ENCODE results near the gene SLC5A2. TPM values are rescaled to one million over a fixed set of nuclear protein-coding genes. Genes with fewer than 3 reads are reported as not detected.
A peak's percentile ranks its signal among the peaks of the same experiment; 100 is the strongest.

SLC5A2 gene
- total RNA-seq, 2 experiments from 2014 or later, result 0.13 TPM; not detected in 1

GRCh38 chr16:31471241-31471874, 11.6 kb upstream of the SLC5A2 start:
- H3K27me3 Mint-ChIP-seq (ENCODE audit: low read depth), result peaks cover 31% of the 10 kb centered on the region
- POLR2A ChIA-PET, result interaction anchor here (1.0 to 1.2 kb wide), 2 partner anchors 11 to 291 kb away, joined by 3 read pairs; partner anchors contain the start of gene FUS
- H3K27ac Mint-ChIP-seq, result no peak overlapping the region
- no peak overlapping the region for H3K4me3 Mint-ChIP-seq
- peaks cover 30% of the 10 kb centered on the region for H3K4me1 Mint-ChIP-seq (ENCODE audit: low read depth)
- peaks cover 11% of the 10 kb centered on the region for H3K36me3 Mint-ChIP-seq (ENCODE audit: low read depth)
- H3K9me3 Mint-ChIP-seq (ENCODE audit: insufficient read depth), result no peaks in the 10 kb centered on the region
- CTCF ChIA-PET, result interaction anchor here (1.2 kb wide), 1 partner anchor 11 kb away, joined by 9 read pairs; no protein-coding TSS in a partner anchor
- no peak for DNase-seq
- ATAC-seq, result no peak

GRCh38 chr16:31471875-31472708, 10.8 kb upstream of the SLC5A2 start, which contains the start of gene TGFB1I1:
Gene TGFB1I1 (plus strand): TSS chr16:31472152. CDS start chr16:31472189, 37 bp downstream.
- H3K27ac Mint-ChIP-seq, result no peak within 1 kb of the TSS
- peaks cover 30% of the 10 kb centered on the region for H3K4me1 Mint-ChIP-seq (ENCODE audit: low read depth)
- peaks cover 7% of the 10 kb centered on the region for H3K36me3 Mint-ChIP-seq (ENCODE audit: low read depth)

GRCh38 chr16:31472709-31473203, 10.2 kb upstream of the SLC5A2 start:
- DNase-seq (peak; percentile 46), ATAC-seq (peak; percentile 19)
- Mint-ChIP-seq H3K9me3 (ENCODE audit: insufficient read depth) (no peaks in the 10 kb centered on the region), H3K4me3 (peak overlapping the region; percentile 58), H3K27me3 (ENCODE audit: low read depth) (peaks cover 35% of the 10 kb centered on the region), H3K4me1 (ENCODE audit: low read depth) (peaks cover 30% of the 10 kb centered on the region), H3K27ac (no peak overlapping the region), H3K36me3 (ENCODE audit: low read depth) (peaks cover 3% of the 10 kb centered on the region)
- ChIA-PET POLR2A (no interaction called here), CTCF (no interaction called here)

More at GRCh38 chr16:31471875-31472708, 10.8 kb upstream of the SLC5A2 start, which contains the start of gene TGFB1I1:
- H3K9me3 Mint-ChIP-seq (ENCODE audit: insufficient read depth), result no peaks in the 10 kb centered on the region
- H3K27me3 Mint-ChIP-seq (ENCODE audit: low read depth), result peaks cover 35% of the 10 kb centered on the region
- DNase-seq (no peak), ATAC-seq (no peak)
- ChIA-PET CTCF (interaction anchor here (1.2 kb wide), 1 partner anchor 11 kb away, joined by 9 read pairs; no protein-coding TSS in a partner anchor), POLR2A (interaction anchor here (1.0 kb wide), 1 partner anchor 292 kb away, joined by 3 read pairs; the partner anchor contains the start of gene FUS)
- peak within 1 kb of the TSS; percentile 58 for H3K4me3 Mint-ChIP-seq

DNA sequence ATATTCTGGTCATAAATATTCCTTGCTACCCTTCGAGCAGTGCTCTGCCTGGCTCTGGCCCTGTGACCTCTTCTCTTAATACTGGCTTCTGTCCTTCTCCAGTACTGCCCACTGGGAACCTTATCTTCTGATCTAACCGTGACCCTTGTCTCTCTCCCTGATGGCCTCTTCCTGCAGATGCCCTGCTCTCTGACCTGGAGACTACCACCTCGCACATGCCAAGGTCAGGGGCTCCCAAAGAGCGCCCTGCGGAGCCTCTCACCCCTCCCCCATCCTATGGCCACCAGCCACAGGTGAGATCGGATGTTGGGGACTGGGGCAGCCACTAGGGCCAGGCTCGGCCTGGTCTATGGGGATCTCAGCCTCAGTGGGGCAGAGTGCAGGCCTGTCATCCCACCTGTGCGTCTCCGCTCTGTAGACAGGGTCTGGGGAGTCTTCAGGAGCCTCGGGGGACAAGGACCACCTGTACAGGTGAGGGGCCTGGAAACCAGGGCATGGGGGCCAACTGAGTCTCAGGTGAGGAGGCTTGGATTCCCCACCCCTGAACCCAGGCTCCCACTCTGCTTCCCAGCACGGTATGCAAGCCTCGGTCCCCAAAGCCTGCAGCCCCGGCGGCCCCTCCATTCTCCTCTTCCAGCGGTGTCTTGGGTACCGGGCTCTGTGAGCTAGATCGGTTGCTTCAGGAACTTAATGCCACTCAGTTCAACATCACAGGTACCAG, 9.5 kb upstream of the SLC5A2 start:
- Mint-ChIP-seq H3K4me3 (no peak overlapping the region), H3K9me3 (ENCODE audit: insufficient read depth) (no peaks in the 10 kb centered on the region), H3K27ac (no peak overlapping the region), H3K27me3 (ENCODE audit: low read depth) (peaks cover 35% of the 10 kb centered on the region), H3K36me3 (ENCODE audit: low read depth) (peaks cover 3% of the 10 kb centered on the region), H3K4me1 (ENCODE audit: low read depth) (peaks cover 28% of the 10 kb centered on the region)
- no peak for DNase-seq
- ChIA-PET CTCF (interaction anchor here (1.4 to 2.5 kb wide), 2 partner anchors 13 to 31 kb away, joined by 3 to 17 read pairs; partner anchors contain the start of gene ZNF843), POLR2A (no interaction called here)
- ATAC-seq, result no peak

GRCh38 chr16:31474173-31474714, 8.7 kb upstream of the SLC5A2 start:
- ATAC-seq (no peak), DNase-seq (no peak)
- Mint-ChIP-seq H3K36me3 (ENCODE audit: low read depth) (peaks cover 3% of the 10 kb centered on the region), H3K4me1 (ENCODE audit: low read depth) (peaks cover 27% of the 10 kb centered on the region), H3K27ac (no peak overlapping the region), H3K4me3 (no peak overlapping the region), H3K9me3 (ENCODE audit: insufficient read depth) (no peaks in the 10 kb centered on the region), H3K27me3 (ENCODE audit: low read depth) (peaks cover 39% of the 10 kb centered on the region)
- CTCF ChIA-PET, result interaction anchor here (1.4 to 2.5 kb wide), 3 partner anchors 14 to 394 kb away, joined by 3 to 17 read pairs (median 5); partner anchors contain the start of gene ZNF843
- POLR2A ChIA-PET, result interaction anchor here (1.2 kb wide), 2 partner anchors 14 to 17 kb away, joined by 3 read pairs; no protein-coding TSS in a partner anchor

GRCh38 chr16:31474773-31475738, 7.9 kb upstream of the SLC5A2 start:
- ChIA-PET CTCF (interaction anchor here (1.4 to 2.5 kb wide), 3 partner anchors 14 to 394 kb away, joined by 3 to 17 read pairs (median 5); partner anchors contain the start of gene ZNF843), POLR2A (interaction anchor here (1.2 to 2.7 kb wide), 5 partner anchors 12 to 398 kb away, joined by 3 to 9 read pairs (median 4); partner anchors contain the start of gene ZNF267)
- no peak for DNase-seq
- no peak for ATAC-seq
- Mint-ChIP-seq H3K9me3 (ENCODE audit: insufficient read depth) (no peaks in the 10 kb centered on the region), H3K36me3 (ENCODE audit: low read depth) (peaks cover 3% of the 10 kb centered on the region), H3K4me1 (ENCODE audit: low read depth) (peaks cover 27% of the 10 kb centered on the region), H3K27ac (no peak overlapping the region), H3K4me3 (no peak overlapping the region), H3K27me3 (ENCODE audit: low read depth) (peaks cover 42% of the 10 kb centered on the region)

- no peak for DNase-seq
- H3K27ac Mint-ChIP-seq, result peak overlapping the region; percentile 72
- no peak for ATAC-seq
Measured at GRCh38 chr16:31475946-31476302, 7.0 kb upstream of the SLC5A2 start.

DNA sequence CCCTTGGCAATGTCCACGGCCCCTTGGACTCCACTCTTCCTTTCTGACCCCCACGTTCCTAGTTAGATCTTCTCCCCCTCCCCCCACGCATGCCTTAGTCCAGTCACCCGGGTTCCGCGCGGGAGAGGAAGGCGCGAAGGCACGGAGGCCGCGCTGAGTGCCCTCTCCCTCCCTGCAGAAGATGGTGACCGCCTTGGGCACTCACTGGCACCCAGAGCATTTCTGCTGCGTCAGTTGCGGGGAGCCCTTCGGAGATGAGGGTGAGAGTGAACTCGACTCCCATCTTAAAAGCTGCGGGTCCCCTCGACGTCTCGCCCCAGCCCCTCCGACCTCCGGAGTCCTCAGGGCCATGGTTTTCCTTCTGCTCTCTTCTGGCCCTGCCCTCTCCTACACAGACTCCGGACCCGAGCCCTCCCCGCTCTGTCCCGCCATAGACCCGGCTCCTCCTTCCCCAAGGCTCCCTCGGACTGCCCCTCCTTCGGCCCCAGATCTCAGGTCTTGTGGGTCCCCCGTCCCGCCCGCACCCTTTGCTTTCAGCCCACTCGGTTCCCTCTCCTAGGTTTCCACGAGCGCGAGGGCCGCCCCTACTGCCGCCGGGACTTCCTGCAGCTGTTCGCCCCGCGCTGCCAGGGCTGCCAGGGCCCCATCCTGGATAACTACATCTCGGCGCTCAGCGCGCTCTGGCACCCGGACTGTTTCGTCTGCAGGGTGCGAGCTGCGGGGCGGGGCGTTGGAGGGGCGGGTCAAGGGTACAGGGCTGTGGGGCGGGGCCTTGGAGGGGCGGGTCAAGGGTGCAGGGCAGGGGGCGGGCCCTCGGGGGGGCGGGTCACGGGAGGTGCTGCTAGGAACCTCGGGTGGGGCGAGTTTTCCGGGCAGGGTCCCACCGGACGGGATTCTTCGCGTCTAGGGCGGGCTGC, 6.4 kb upstream of the SLC5A2 start:
- CTCF ChIA-PET, result interaction anchor here (1.7 to 2.5 kb wide), 3 partner anchors 16 to 18 kb away, joined by 4 to 17 read pairs (median 11); partner anchors contain the start of gene ARMC5
- peak; percentile 90 for ATAC-seq
- POLR2A ChIA-PET, result interaction anchor here (0.6 to 2.7 kb wide), 6 partner anchors 11 to 510 kb away, joined by 3 to 9 read pairs (median 4); partner anchors contain the start of gene ARMC5

More at GRCh38 chr16:31475946-31476302, 7.0 kb upstream of the SLC5A2 start:
- Mint-ChIP-seq H3K36me3 (ENCODE audit: low read depth) (peaks cover 3% of the 10 kb centered on the region), H3K4me1 (ENCODE audit: low read depth) (peaks cover 27% of the 10 kb centered on the region), H3K9me3 (ENCODE audit: insufficient read depth) (no peaks in the 10 kb centered on the region), H3K27me3 (ENCODE audit: low read depth) (peaks cover 47% of the 10 kb centered on the region), H3K4me3 (peak overlapping the region; percentile 79)
- CTCF ChIA-PET, result interaction anchor here (2.5 kb wide), 1 partner anchor 15 kb away, joined by 17 read pairs; no protein-coding TSS in a partner anchor
- POLR2A ChIA-PET, result interaction anchor here (1.2 to 2.7 kb wide), 4 partner anchors 12 to 397 kb away, joined by 4 to 9 read pairs (median 4); partner anchors contain the start of genes ARMC5 and ZNF267

More for the DNA sequence above, 6.4 kb upstream of the SLC5A2 start:
- H3K27me3 Mint-ChIP-seq (ENCODE audit: low read depth), result peaks cover 44% of the 10 kb centered on the region
- DNase-seq, result peak; percentile 92
- H3K9me3 Mint-ChIP-seq (ENCODE audit: insufficient read depth), result no peaks in the 10 kb centered on the region
- peak overlapping the region; percentile 79 for H3K4me3 Mint-ChIP-seq
- peaks cover 27% of the 10 kb centered on the region for H3K4me1 Mint-ChIP-seq (ENCODE audit: low read depth)
- H3K27ac Mint-ChIP-seq, result peak overlapping the region; percentile 72
- no peaks in the 10 kb centered on the region for H3K36me3 Mint-ChIP-seq (ENCODE audit: low read depth)

All from activated CD8-positive, alpha-beta T cell treated with anti-CD3 and anti-CD28 coated beads, Interleukin-2, amount 10 ng/mL, durations not matched to agents 7 days and 5 days (primary cell).